ENCODE results near the gene FCHSD2. TPM values are rescaled to one million over a fixed set of nuclear protein-coding genes. Genes with fewer than 3 reads are reported as not detected.
"Not testable (repeated sequence)": the region's sequence is repeated elsewhere in the genome, so short reads cannot be mapped to it uniquely, and the experiment has no call there.

FCHSD2 gene
- total RNA-seq, 4 donors from 2014 or later: 17.0 to 40.0 (median 27.0) TPM

GRCh38 chr11:73137262-73137943 is 4.7 kb downstream of the FCHSD2 start:
- WGBS, 2 donors (ENCODE audit: low coverage in 1 of 2): 68 to 70% methylated on average over 2 to 5 of the region's 5 CpGs
- no peak overlapping the region for H3K4me3 ChIP-seq
- H3K27ac ChIP-seq: no peak overlapping the region
- TF ChIP-seq POLR2A (IDR thresholded peaks at IDR 0.05): no peak
- TF ChIP-seq EP300 (IDR thresholded peaks at IDR 0.05): no peak
- TF ChIP-seq POLR2AphosphoS5 (IDR thresholded peaks at IDR 0.05): no peak
- TF ChIP-seq CTCF (IDR thresholded peaks at IDR 0.05): no peak
- H3K27me3 ChIP-seq: no peaks in the 10 kb centered on the region
- H3K36me3 ChIP-seq: peaks cover 0 to 21% of the 10 kb centered on the region in 2 donors
- ATAC-seq: no peak
- H3K4me1 ChIP-seq: peaks cover 0 to 39% (median 0%) of the 10 kb centered on the region in 3 donors
- no peaks in the 10 kb centered on the region for H3K9me3 ChIP-seq

DNA sequence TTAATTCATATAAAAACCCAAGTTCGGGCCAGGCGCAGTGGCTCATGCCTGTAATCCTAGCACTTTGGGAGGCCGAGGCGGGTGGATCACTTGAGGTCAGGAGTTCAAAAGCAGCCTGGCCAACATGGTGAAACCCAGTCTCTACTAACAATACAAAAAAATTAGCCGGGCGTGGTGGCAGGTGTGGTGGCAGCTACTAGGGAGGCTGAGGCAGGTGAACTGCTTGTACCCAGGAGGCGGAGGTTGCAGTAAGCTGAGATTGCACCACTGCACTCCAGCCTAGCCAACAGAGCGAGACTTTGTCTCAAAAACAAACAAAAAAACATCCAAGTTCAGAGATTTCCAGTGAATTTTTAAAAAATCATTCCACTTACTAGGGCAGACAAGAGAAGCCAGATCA is 5.4 kb downstream of the FCHSD2 start:
- peaks cover 0 to 39% (median 0%) of the 10 kb centered on the region in 3 donors for H3K4me1 ChIP-seq
- ATAC-seq, H3K27me3 ChIP-seq, H3K4me3 ChIP-seq, H3K9me3 ChIP-seq, H3K27ac ChIP-seq: not testable (repeated sequence)
- WGBS, 2 donors (ENCODE audit: low coverage in 1 of 2): 81 to 100% methylated on average over 1 to 5 of the region's 8 CpGs
- peaks cover 0 to 24% of the 10 kb centered on the region in 2 donors for H3K36me3 ChIP-seq

GRCh38 chr11:73135346-73136284 is 6.5 kb downstream of the FCHSD2 start:
- ATAC-seq: no peak
- Histone ChIP-seq H3K4me3 (no peak overlapping the region), H3K36me3 (peaks cover 0 to 33% of the 10 kb centered on the region in 2 donors), H3K4me1 (peaks cover 0 to 31% (median 0%) of the 10 kb centered on the region in 3 donors), H3K27me3 (no peaks in the 10 kb centered on the region), H3K9me3 (no peaks in the 10 kb centered on the region), H3K27ac (no peak overlapping the region)
- TF ChIP-seq CTCF (IDR thresholded peaks at IDR 0.05) (no peak), POLR2A (IDR thresholded peaks at IDR 0.05) (no peak), EP300 (IDR thresholded peaks at IDR 0.05) (no peak), POLR2AphosphoS5 (IDR thresholded peaks at IDR 0.05) (no peak)
- WGBS, 2 donors (ENCODE audit: low coverage in 1 of 2): 62 to 74% methylated on average over 5 to 6 of the region's 6 CpGs

GRCh38 chr11:73132349-73132748 is 9.8 kb downstream of the FCHSD2 start:
- 100% methylated on average over 1 to 2 of the region's 2 CpGs for WGBS, 2 donors (ENCODE audit: low coverage in 1 of 2)
- H3K4me3 ChIP-seq, H3K9me3 ChIP-seq, H3K27me3 ChIP-seq, H3K27ac ChIP-seq, ATAC-seq: not testable (repeated sequence)
- Histone ChIP-seq H3K4me1 (peaks cover 0 to 12% (median 0%) of the 10 kb centered on the region in 3 donors), H3K36me3 (peaks cover 0 to 33% of the 10 kb centered on the region in 2 donors)

DNA sequence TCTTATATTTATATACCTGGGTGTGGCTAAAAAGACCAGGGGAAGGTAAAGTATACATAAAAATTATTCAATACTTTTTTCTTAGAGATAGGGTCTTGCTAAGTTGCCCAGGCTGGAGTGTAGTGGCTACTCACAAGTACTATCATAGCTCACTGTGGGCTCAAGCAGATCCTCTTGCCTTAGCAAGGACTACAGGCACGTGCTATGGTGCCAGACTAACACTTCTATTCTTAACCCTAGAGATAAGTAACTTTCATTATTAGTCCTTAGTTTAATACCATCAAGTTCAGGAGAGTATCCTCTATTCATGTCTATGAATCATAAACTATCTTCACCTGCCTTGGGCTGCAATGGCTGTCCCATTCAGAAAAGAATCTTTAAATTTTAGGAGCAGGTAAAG is 11.9 kb downstream of the FCHSD2 start:
- no peak for ATAC-seq
- peaks cover 0 to 28% of the 10 kb centered on the region in 2 donors for H3K36me3 ChIP-seq
- WGBS, 2 donors (ENCODE audit: low coverage in 1 of 2): 83 to 88% methylated on average over 1 of the region's 1 CpG

More for the DNA sequence above, 11.9 kb downstream of the FCHSD2 start:
- peaks cover 0 to 12% (median 0%) of the 10 kb centered on the region in 3 donors for H3K4me1 ChIP-seq
- H3K27me3 ChIP-seq: no peaks in the 10 kb centered on the region
- peaks cover 0 to under 1% (median 0%) of the 10 kb centered on the region in 3 donors for H3K9me3 ChIP-seq
- no peak overlapping the region for H3K27ac ChIP-seq
- TF ChIP-seq POLR2A (IDR thresholded peaks at IDR 0.05) (no peak), EP300 (IDR thresholded peaks at IDR 0.05) (no peak), CTCF (IDR thresholded peaks at IDR 0.05) (no peak), POLR2AphosphoS5 (IDR thresholded peaks at IDR 0.05) (no peak)
- H3K4me3 ChIP-seq: no peak overlapping the region

All from gastroesophageal sphincter (tissue), 4 donors.